GM23338 (cell line): ENCODE measurements around the gene SND1. TPM values are rescaled to one million over a fixed set of nuclear protein-coding genes. Genes with fewer than 3 reads are reported as not detected.

Source experiments
- ATAC-seq: fragments of 200-7000 bp; cut with Tn5 transposase; 3 replicates; pipeline ENCODE4 v1.9.1; 2020
- DNase-seq: peaks from one replicate; pipeline ENCODE4 v3.0.0-alpha.2; 2015; ENCODE audit warnings: low spot score
- H2AFZ ChIP-seq: fragments of 200-600 bp; sonication (generic); 2 replicates; pipeline ENCODE4 v1.8.0; 2016; ENCODE audit warnings: antibody characterized with exemption, mild to moderate bottlenecking, moderate library complexity
- H3F3A ChIP-seq: fragments of 200-600 bp; sonication (generic); replicated peaks from 2 replicates; pipeline ENCODE4 v1.8.0; 2017; ENCODE audit warnings: antibody characterized with exemption, mixed run types, low read depth
- H3K27ac ChIP-seq: fragments of 200-600 bp; sonication (generic); 2 replicates; pipeline ENCODE4 v1.6.1; 2016; ENCODE audit warnings: low read depth
- H3K27me3 ChIP-seq: fragments of 200-600 bp; sonication (generic); 2 replicates; pipeline ENCODE4 v1.8.0; 2016; ENCODE audit warnings: mild to moderate bottlenecking, mixed run types, moderate library complexity; ENCODE audit not compliant: insufficient read depth
- H3K36me3 ChIP-seq: fragments of 200-600 bp; sonication (generic); 2 replicates; pipeline ENCODE4 v1.8.0; 2016; ENCODE audit warnings: mild to moderate bottlenecking; ENCODE audit not compliant: insufficient read depth
- H3K4me1 ChIP-seq: fragments of 200-600 bp; sonication (generic); 2 replicates; pipeline ENCODE4 v1.8.0; 2016; ENCODE audit warnings: mild to moderate bottlenecking, moderate library complexity; ENCODE audit not compliant: insufficient read depth
- H3K4me2 ChIP-seq: fragments of 200-600 bp; sonication (generic); 2 replicates; pipeline ENCODE4 v1.7.1; 2017; ENCODE audit warnings: mixed run types
- H3K4me3 ChIP-seq: fragments of 200-600 bp; sonication (generic); 2 replicates; pipeline ENCODE4 v1.6.1; 2016; ENCODE audit warnings: mixed run types
- H3K79me2 ChIP-seq: fragments of 200-600 bp; sonication (generic); replicated peaks from 2 replicates; pipeline ENCODE4 v1.8.0; 2017; ENCODE audit warnings: mild to moderate bottlenecking; ENCODE audit not compliant: insufficient read depth
- H3K9me2 ChIP-seq: fragments of 200-600 bp; sonication (generic); 2 replicates; pipeline ENCODE4 v1.8.0; 2017; ENCODE audit not compliant: insufficient read depth
- H4K20me1 ChIP-seq: fragments of 200-600 bp; sonication (generic); replicated peaks from 2 replicates; pipeline ENCODE4 v1.8.0; 2017; ENCODE audit warnings: mild to moderate bottlenecking; ENCODE audit not compliant: insufficient read depth
- H3K27ac Mint-ChIP-seq: 2 replicates; pipeline ENCODE4 v1.8.0; 2020; ENCODE audit warnings: inconsistent platforms, mild to moderate bottlenecking, moderate library complexity, mixed read lengths
- H3K27me3 Mint-ChIP-seq: 3 replicates; pipeline ENCODE4 v1.8.0; 2022; ENCODE audit warnings: low read depth, mild to moderate bottlenecking, moderate library complexity, mixed read lengths, inconsistent platforms; ENCODE audit not compliant: insufficient read depth, poor library complexity
- H3K36me3 Mint-ChIP-seq: 3 replicates; pipeline ENCODE4 v1.8.0; 2021; ENCODE audit warnings: low read depth, mild to moderate bottlenecking, inconsistent platforms, moderate library complexity, mixed read lengths
- H3K4me1 Mint-ChIP-seq: 3 replicates; pipeline ENCODE4 v1.8.0; 2020; ENCODE audit warnings: mild to moderate bottlenecking, inconsistent platforms, mixed read lengths
- H3K4me3 Mint-ChIP-seq: 3 replicates; pipeline ENCODE4 v1.8.0; 2021; ENCODE audit warnings: moderate library complexity, mild to moderate bottlenecking, inconsistent platforms, mixed read lengths
- H3K9me3 Mint-ChIP-seq: 3 replicates; pipeline ENCODE4 v1.8.0; 2020; ENCODE audit warnings: moderate library complexity, mild to moderate bottlenecking, inconsistent platforms, mixed read lengths
- CREB1 ChIP-seq: fragments of 250-450 bp; sonication (Bioruptor Pico); IDR thresholded peaks from 2 replicates; pipeline ENCODE4 v1.5.0; 2020; ENCODE audit warnings: low read depth, mild to moderate bottlenecking, moderate library complexity
- CTCF ChIP-seq, 2 experiments: fragments of 200-600 bp in 1 of 2; sonication (generic) in 1 of 2; conservative IDR thresholded peaks; 2 replicates each; pipeline versions ENCODE4 v1.5.1 to v1.6.1; 2016 to 2017; ENCODE audit warnings: antibody characterized with exemption in 2 of 2, low read depth in 2 of 2, mild to moderate bottlenecking in 2 of 2, moderate library complexity in 1 of 2
- ETS1 ChIP-seq: IDR thresholded peaks from 2 replicates; pipeline ENCODE4 v1.6.1; 2016; ENCODE audit warnings: antibody characterized with exemption
- EZH2 ChIP-seq: fragments of 200-600 bp; sonication (generic); IDR thresholded peaks from one replicate; pipeline ENCODE4 v1.8.0; 2017; ENCODE audit warnings: antibody characterized with exemption, mild to moderate bottlenecking, low read depth; ENCODE audit not compliant: unreplicated experiment
- EZH2phosphoT487 ChIP-seq: fragments of 200-600 bp; sonication (generic); IDR thresholded peaks from one replicate; pipeline ENCODE4 v1.8.1; 2018; ENCODE audit warnings: antibody characterized with exemption; ENCODE audit not compliant: unreplicated experiment
- JUNB ChIP-seq: IDR thresholded peaks from one replicate; pipeline ENCODE4 v1.6.1; 2016; ENCODE audit warnings: antibody characterized with exemption; ENCODE audit not compliant: unreplicated experiment
- NANOG ChIP-seq: IDR thresholded peaks from 2 replicates; pipeline ENCODE4 v1.6.1; 2016; ENCODE audit warnings: antibody characterized with exemption, borderline replicate concordance
- POLR2AphosphoS5 ChIP-seq: IDR thresholded peaks from 2 replicates; pipeline ENCODE4 v1.6.1; 2016; ENCODE audit warnings: antibody characterized with exemption, low read depth
- REST ChIP-seq: IDR thresholded peaks from one replicate; pipeline ENCODE4 v1.6.1; 2018; ENCODE audit warnings: antibody characterized with exemption; ENCODE audit not compliant: unreplicated experiment
- STAT1 ChIP-seq: IDR thresholded peaks from one replicate; pipeline ENCODE4 v1.6.1; 2016; ENCODE audit warnings: antibody characterized with exemption; ENCODE audit not compliant: unreplicated experiment
- ZNF114 ChIP-seq: fragments of 250-450 bp; sonication (Bioruptor Pico); IDR thresholded peaks from 2 replicates; pipeline ENCODE4 v1.5.0; 2020; ENCODE audit warnings: mild to moderate bottlenecking, moderate library complexity
- ZNF331 ChIP-seq: fragments of 250-450 bp; sonication (Bioruptor Pico); IDR thresholded peaks from 2 replicates; pipeline ENCODE4 v1.5.0; 2020; ENCODE audit warnings: low read depth, mild to moderate bottlenecking, moderate library complexity
- ZNF462 ChIP-seq: fragments of 250-450 bp; sonication (Bioruptor Pico); IDR thresholded peaks from 2 replicates; pipeline ENCODE4 v1.5.0; 2020; ENCODE audit warnings: mild to moderate bottlenecking, moderate library complexity
- polyA plus RNA-seq: library from polyadenylated mRNA; unstranded; fragments of >200 nt; fragmentation: Nextera tagmentation; extraction: Ambion mirVana; gene quantifications from 2 replicates; pipeline ENCODE4 v1.2.1, GENCODE V29; 2016
- total RNA-seq: library from RNA; depleted of rRNA; stranded (reverse); fragments of >200 nt; shearing (Covaris generic); gene quantifications from 2 replicates; pipeline ENCODE4 v1.2.3, GENCODE V29; 2014

SND1 gene
- total and polyA plus RNA-seq, 2 experiments from 2014 or later, result 107 to 254 TPM

- no peaks in the 10 kb centered on the region for H3K36me3 ChIP-seq
- DNase-seq, result no peak
- H3K27me3 Mint-ChIP-seq, result no peaks in the 10 kb centered on the region
- H3K4me2 ChIP-seq, result no peak overlapping the region
- no peaks in the 10 kb centered on the region for H3K9me2 ChIP-seq
- H3K4me3 Mint-ChIP-seq, result no peak overlapping the region
- no peak overlapping the region for H3K4me3 ChIP-seq
- peaks cover 12% of the 10 kb centered on the region for H4K20me1 ChIP-seq
- H3K9me3 Mint-ChIP-seq, result no peaks in the 10 kb centered on the region
- no peak overlapping the region for H2AFZ ChIP-seq
- H3F3A ChIP-seq, result no peaks in the 10 kb centered on the region
- H3K27ac ChIP-seq, result peak overlapping the region; percentile 23; the same call in 1 of the 2 replicates
- H3K27me3 ChIP-seq, result no peaks in the 10 kb centered on the region
- TF ChIP-seq CREB1, result no peak
- TF ChIP-seq CTCF (conservative IDR thresholded peaks at IDR 0.05; ENCODE audit: low read depth in 2 of 2), result no peak
- TF ChIP-seq STAT1, result no peak
- TF ChIP-seq EZH2phosphoT487, result no peak
- TF ChIP-seq REST, result no peak
- TF ChIP-seq ZNF462 (CRISPR knock-in tag), result no peak
- TF ChIP-seq ZNF331 (CRISPR knock-in tag), result no peak
- no peak for TF ChIP-seq EZH2
- no peak for TF ChIP-seq POLR2AphosphoS5
- no peak for TF ChIP-seq NANOG
- TF ChIP-seq JUNB, result no peak
- TF ChIP-seq ZNF114 (CRISPR knock-in tag), result no peak
- TF ChIP-seq ETS1, result no peak
- no peak for ATAC-seq
- no peak overlapping the region for H3K27ac Mint-ChIP-seq
- H3K4me1 ChIP-seq, result no peaks in the 10 kb centered on the region
- no peaks in the 10 kb centered on the region for H3K36me3 Mint-ChIP-seq
- peaks cover 53% of the 10 kb centered on the region for H3K79me2 ChIP-seq
- H3K4me1 Mint-ChIP-seq, result peaks cover 11% of the 10 kb centered on the region
Measured at GRCh38 chr7:127874951-127875608, 223.1 kb downstream of the SND1 start.
